PC-9 (cell line): ENCODE data around the gene GAST. TPM values are rescaled to one million over a fixed set of nuclear protein-coding genes. Genes with fewer than 3 reads are reported as not detected.
"Not testable (repeated sequence)": the region's sequence is repeated elsewhere in the genome, so short reads cannot be mapped to it uniquely, and the experiment has no call there.

ENCODE experiments used
- BruUV-seq: library from RNA; stranded (reverse); fragments of 400-500 nt; replicated peaks from 2 replicates; lab custom pipeline; 2021; lab: Mats Ljungman, UMichigan
- CTCF ChIA-PET: fragments of 300-600 bp; sonication (Branson Sonifier 250); formaldehyde crosslinking; loops from one replicate; lab custom pipeline; 2022; ENCODE audit warnings: antibody characterized with exemption; lab: Charles Lee
- POLR2A ChIA-PET: fragments of 300-600 bp; sonication (Branson Sonifier 250); formaldehyde crosslinking; loops from one replicate; lab custom pipeline; 2022; ENCODE audit warnings: antibody characterized with exemption; ENCODE audit not compliant: unreplicated experiment; lab: Charles Lee
- DNase-seq, 2 experiments: peaks; one replicate each; pipeline versions ENCODE4 v3.0.0 to v3.0.0-alpha.2; 2015 to 2022; ENCODE audit warnings: mixed read lengths in 1 of 2
- H2AFZ ChIP-seq: fragments of 200-600 bp; sonication (generic); 2 replicates; pipeline ENCODE4 v1.8.1; 2017; ENCODE audit warnings: antibody characterized with exemption
- H3F3A ChIP-seq: fragments of 200-600 bp; sonication (generic); 2 replicates; pipeline ENCODE4 v1.8.1; 2017; ENCODE audit warnings: antibody characterized with exemption, mild to moderate bottlenecking, low read depth; ENCODE audit not compliant: insufficient read depth
- H3K27ac ChIP-seq: fragments of 200-600 bp; sonication (generic); 2 replicates; pipeline ENCODE4 v1.6.1; 2016; ENCODE audit warnings: mixed run types
- H3K27me3 ChIP-seq: fragments of 200-600 bp; sonication (generic); 2 replicates; pipeline ENCODE4 v1.6.1; 2016; ENCODE audit warnings: low read depth, mixed run types; ENCODE audit not compliant: insufficient read depth
- H3K36me3 ChIP-seq: fragments of 200-600 bp; sonication (generic); 2 replicates; pipeline ENCODE4 v1.6.1; 2016; ENCODE audit warnings: low read depth, mixed run types
- H3K4me1 ChIP-seq: fragments of 200-600 bp; sonication (generic); replicated peaks from 2 replicates; pipeline ENCODE4 v1.6.1; 2016; ENCODE audit warnings: mixed run types; ENCODE audit not compliant: insufficient read depth
- H3K4me2 ChIP-seq: fragments of 200-600 bp; sonication (generic); 2 replicates; pipeline ENCODE4 v1.6.1; 2017; ENCODE audit warnings: mixed run types
- H3K4me3 ChIP-seq: fragments of 200-600 bp; sonication (generic); 2 replicates; pipeline ENCODE4 v1.6.1; 2016; ENCODE audit warnings: mixed run types
- H3K79me2 ChIP-seq: fragments of 200-600 bp; sonication (generic); 2 replicates; pipeline ENCODE4 v1.6.1; 2017; ENCODE audit warnings: low read depth, mixed run types
- H3K9me2 ChIP-seq: fragments of 200-600 bp; sonication (generic); 2 replicates; pipeline ENCODE4 v1.8.1; 2017; ENCODE audit warnings: mild to moderate bottlenecking; ENCODE audit not compliant: insufficient read depth
- H3K9me3 ChIP-seq: fragments of 200-600 bp; sonication (generic); 2 replicates; pipeline ENCODE4 v1.8.1; 2016; ENCODE audit warnings: low read depth; ENCODE audit not compliant: insufficient read depth
- H4K20me1 ChIP-seq: fragments of 200-600 bp; sonication (generic); 2 replicates; pipeline ENCODE4 v1.8.1; 2017; ENCODE audit not compliant: insufficient read depth
- EZH2 ChIP-seq: fragments of 200-600 bp; sonication (generic); IDR thresholded peaks from 2 replicates; pipeline ENCODE4 v1.8.0; 2017; ENCODE audit warnings: antibody characterized with exemption, low read depth
- intact Hi-C: fragments of 100-400 bp; cut with micrococcal nuclease; formaldehyde crosslinking; loops from one replicate; pipeline ENCODE4 v1.10.0; 2022; ENCODE audit not compliant: unreplicated experiment
- total RNA-seq: library from RNA; stranded (reverse); gene quantifications from 2 replicates; pipeline ENCODE4 v1.2.3, GENCODE V29; 2021
- TF ChIP-seq, protein P1 (sequence below): fragments of 200-600 bp; sonication (generic); conservative IDR thresholded peaks from 2 replicates; pipeline ENCODE4 v1.6.1; 2017; ENCODE audit warnings: mixed run types, antibody characterized with exemption, mild to moderate bottlenecking, moderate library complexity

GAST gene
- total RNA-seq, 1 experiment from 2014 or later: 0.87 TPM

DNA sequence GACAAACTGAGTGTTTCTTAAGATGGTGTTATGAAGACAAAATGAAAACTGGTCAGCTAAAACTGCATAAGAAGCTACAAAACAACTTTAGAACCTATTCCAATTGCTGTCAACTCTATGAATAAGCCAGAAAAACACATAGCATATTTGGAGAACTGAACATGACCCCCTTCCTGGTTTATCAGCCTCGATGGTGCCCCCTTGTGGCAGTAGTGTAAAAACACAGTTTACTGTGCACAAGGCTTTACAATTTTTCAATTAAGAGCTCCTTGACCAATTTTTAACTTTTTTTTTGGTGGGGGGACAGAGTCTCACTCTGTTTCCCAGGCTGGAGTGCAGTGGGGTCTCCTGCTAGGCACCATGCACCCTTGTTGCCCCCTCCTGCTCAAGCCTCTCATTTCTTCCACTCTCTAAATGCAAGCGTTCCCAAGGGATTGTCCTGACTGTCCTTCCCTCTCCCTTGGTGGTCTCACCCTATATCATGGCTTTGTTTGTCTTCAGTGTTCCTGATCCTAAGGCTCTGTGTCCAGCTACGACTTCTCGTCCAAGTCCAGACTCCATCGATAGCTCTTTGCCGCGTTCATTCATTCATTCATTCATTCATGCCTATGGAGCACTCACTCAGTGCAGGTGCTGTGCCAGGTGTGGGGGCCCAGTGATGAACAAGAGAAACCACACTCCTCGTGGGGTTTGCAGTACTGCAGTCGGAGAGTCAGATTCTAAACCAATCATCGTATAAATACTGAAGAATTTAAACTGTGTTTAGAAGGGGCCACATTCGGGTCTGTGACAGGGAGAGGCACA is 16.0 kb upstream of the GAST start:
- ChIA-PET POLR2A (interaction anchor here (0.5 to 0.8 kb wide), 7 partner anchors 21 to 1287 kb away, joined by 3 to 8 read pairs (median 4); no protein-coding TSS in a partner anchor), CTCF (interaction anchor here (0.5 to 1.4 kb wide), 6 partner anchors 17 to 197 kb away, joined by 3 to 4 read pairs (median 3); partner anchors contain the start of gene P3H4)
- Histone ChIP-seq H2AFZ (no peak overlapping the region), H3K4me3 (no peak overlapping the region), H3K9me3 (no peaks in the 10 kb centered on the region), H3K4me2 (no peak overlapping the region), H3K79me2 (peaks cover 10% of the 10 kb centered on the region), H3K27ac (no peak overlapping the region), H3K36me3 (peaks cover 17% of the 10 kb centered on the region), H3F3A (peaks cover 48% of the 10 kb centered on the region), H3K9me2 (no peaks in the 10 kb centered on the region), H3K4me1 (0 out of 2 replicates have a peak, but pooled peaks cover 6% of the 10 kb centered on the region), H3K27me3 (no peaks in the 10 kb centered on the region; the same call in 1 of the 2 replicates), H4K20me1 (peaks cover 18% of the 10 kb centered on the region)
- TF ChIP-seq EZH2: no peak
- TF ChIP-seq, protein P1, sequence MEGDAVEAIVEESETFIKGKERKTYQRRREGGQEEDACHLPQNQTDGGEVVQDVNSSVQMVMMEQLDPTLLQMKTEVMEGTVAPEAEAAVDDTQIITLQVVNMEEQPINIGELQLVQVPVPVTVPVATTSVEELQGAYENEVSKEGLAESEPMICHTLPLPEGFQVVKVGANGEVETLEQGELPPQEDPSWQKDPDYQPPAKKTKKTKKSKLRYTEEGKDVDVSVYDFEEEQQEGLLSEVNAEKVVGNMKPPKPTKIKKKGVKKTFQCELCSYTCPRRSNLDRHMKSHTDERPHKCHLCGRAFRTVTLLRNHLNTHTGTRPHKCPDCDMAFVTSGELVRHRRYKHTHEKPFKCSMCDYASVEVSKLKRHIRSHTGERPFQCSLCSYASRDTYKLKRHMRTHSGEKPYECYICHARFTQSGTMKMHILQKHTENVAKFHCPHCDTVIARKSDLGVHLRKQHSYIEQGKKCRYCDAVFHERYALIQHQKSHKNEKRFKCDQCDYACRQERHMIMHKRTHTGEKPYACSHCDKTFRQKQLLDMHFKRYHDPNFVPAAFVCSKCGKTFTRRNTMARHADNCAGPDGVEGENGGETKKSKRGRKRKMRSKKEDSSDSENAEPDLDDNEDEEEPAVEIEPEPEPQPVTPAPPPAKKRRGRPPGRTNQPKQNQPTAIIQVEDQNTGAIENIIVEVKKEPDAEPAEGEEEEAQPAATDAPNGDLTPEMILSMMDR: peak; percentile 88
- intact Hi-C loops: no loop called here
- DNase-seq: peak; percentile 46 to 68
- BruUV-seq: no TSS peak

GRCh38 chr17:41697122-41697962 is 14.8 kb upstream of the GAST start:
- intact Hi-C loops: no loop called here
- no peaks in the 10 kb centered on the region for H3K27me3 ChIP-seq
- no peak for TF ChIP-seq EZH2
- TF ChIP-seq, protein P1: no peak
- H4K20me1 ChIP-seq: peaks cover 6% of the 10 kb centered on the region
- no peaks in the 10 kb centered on the region for H3K9me2 ChIP-seq
- H3K27ac ChIP-seq: no peak overlapping the region
- H3K4me3 ChIP-seq: no peak overlapping the region
- no peaks in the 10 kb centered on the region for H3K9me3 ChIP-seq
- H2AFZ ChIP-seq: no peak overlapping the region
- no peaks in the 10 kb centered on the region for H3K79me2 ChIP-seq
- no peak overlapping the region for H3K4me2 ChIP-seq
- CTCF ChIA-PET: interaction anchor here (0.6 kb wide), 1 partner anchor 32 kb away, joined by 3 read pairs; no protein-coding TSS in a partner anchor
- no peaks in the 10 kb centered on the region for H3K4me1 ChIP-seq
- POLR2A ChIA-PET: no interaction called here
- peaks cover 36% of the 10 kb centered on the region for H3F3A ChIP-seq
- BruUV-seq: no TSS peak
- DNase-seq: no peak
- H3K36me3 ChIP-seq: peaks cover 6% of the 10 kb centered on the region

DNA sequence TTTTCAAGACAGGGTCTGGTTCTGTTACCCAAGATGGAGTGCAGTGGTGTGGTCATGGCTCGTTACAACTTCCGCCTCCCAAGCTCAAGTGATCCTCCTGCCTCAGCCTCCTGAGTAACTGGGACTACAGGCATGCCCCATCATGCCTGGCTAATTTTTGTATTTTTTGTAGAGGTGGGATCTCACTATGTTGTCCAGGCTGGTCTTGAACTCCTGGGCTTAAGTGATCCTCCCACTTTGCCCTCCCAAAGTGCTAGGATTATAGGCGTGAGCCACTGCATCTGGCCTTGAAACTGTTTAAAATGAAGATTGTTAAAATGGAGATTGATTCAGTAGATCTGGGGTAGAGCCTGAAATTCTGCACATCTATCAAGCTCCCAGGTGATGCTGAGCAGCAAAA is 11.3 kb upstream of the GAST start:
- DNase-seq, intact Hi-C loops, H2AFZ ChIP-seq, H4K20me1 ChIP-seq, H3K9me2 ChIP-seq, H3K4me3 ChIP-seq, H3K79me2 ChIP-seq, H3K27me3 ChIP-seq, POLR2A ChIA-PET, H3F3A ChIP-seq, CTCF ChIA-PET, H3K27ac ChIP-seq, BruUV-seq, H3K9me3 ChIP-seq, H3K4me1 ChIP-seq, H3K4me2 ChIP-seq, H3K36me3 ChIP-seq: not testable (repeated sequence)
